Endothelial cell of umbilical vein (primary cell): ENCODE results near the gene SRGAP1. TPM values are rescaled to one million over a fixed set of nuclear protein-coding genes. Genes with fewer than 3 reads are reported as not detected.

ENCODE experiments used
- BruUV-seq: library from RNA; stranded (reverse); fragments of 400-500 nt; replicated peaks from 2 replicates; lab custom pipeline; 2021; lab: Mats Ljungman, UMichigan
- CTCF ChIA-PET: fragments of 300-600, 350-600 bp; sonication (Branson Sonifier 250); formaldehyde crosslinking; loops from one replicate; lab custom pipeline; 2021; ENCODE audit warnings: antibody characterized with exemption, inconsistent platforms; lab: Charles Lee
- POLR2A ChIA-PET: fragments of 300-600, 350-600 bp; sonication (Branson Sonifier 250); formaldehyde crosslinking; loops from one replicate; lab custom pipeline; 2021; ENCODE audit warnings: antibody characterized with exemption, inconsistent platforms; lab: Charles Lee
- DNase-seq: peaks from one replicate; pipeline ENCODE4 v3.0.0-alpha.2; 2011; ENCODE audit warnings: low read depth, low spot score
- FAIRE-seq: peaks from 2 replicates; lab custom pipeline; 2011; peaks lifted over from hg19 to GRCh38; lab: Jason Lieb, UNC
- H2AFZ ChIP-seq: 2 replicates; pipeline ENCODE4 v1.6.0; 2012; ENCODE audit warnings: low read depth, low read length, control low read depth, inconsistent platforms
- H3K27ac ChIP-seq: 2 replicates; pipeline ENCODE4 v1.5.1; 2011; ENCODE audit warnings: low read depth, mild to moderate bottlenecking, control low read depth, low read length, moderate library complexity; ENCODE audit not compliant: insufficient read depth
- H3K27me3 ChIP-seq, 2 experiments: 2 replicates each; pipeline versions ENCODE4 v1.6.0 to v1.6.1; 2011; ENCODE audit warnings: low read length in 2 of 2, mixed read lengths in 1 of 2; ENCODE audit not compliant: control insufficient read depth in 2 of 2, insufficient read depth in 2 of 2
- H3K36me3 ChIP-seq, 2 experiments: 2 replicates in 1 of 2; 3 replicates in 1 of 2; pipeline ENCODE4 v1.5.1; 2011; ENCODE audit warnings: low read length in 2 of 2, mild to moderate bottlenecking in 1 of 2, moderate library complexity in 1 of 2; ENCODE audit not compliant: control insufficient read depth in 2 of 2, insufficient read depth in 2 of 2; ENCODE audit errors: extremely low read depth in 1 of 2
- H3K4me1 ChIP-seq: 3 replicates; pipeline ENCODE4 v1.5.1; 2011; ENCODE audit warnings: mild to moderate bottlenecking, low read length; ENCODE audit not compliant: control insufficient read depth, insufficient read depth; ENCODE audit errors: extremely low read depth
- H3K4me2 ChIP-seq: 2 replicates; pipeline ENCODE4 v1.6.1; 2011; ENCODE audit warnings: low read length, control low read depth, mixed read lengths; ENCODE audit not compliant: insufficient read depth
- H3K4me3 ChIP-seq, 3 experiments: fragments of 200-600 bp in 1 of 3; sonication (generic), shearing (Covaris generic) in 1 of 3; replicated peaks in 1 of 3; 2 replicates each; pipeline ENCODE4 v1.5.1; 2011 to 2016; ENCODE audit warnings: control low read depth in 3 of 3, low read length in 3 of 3, mild to moderate bottlenecking in 2 of 3, inconsistent platforms in 1 of 3, low read depth in 1 of 3, moderate library complexity in 1 of 3; ENCODE audit not compliant: insufficient read depth in 1 of 3
- H3K79me2 ChIP-seq: 2 replicates; pipeline ENCODE4 v1.6.0; 2012; ENCODE audit warnings: low read length, inconsistent platforms; ENCODE audit not compliant: control insufficient read depth, insufficient read depth
- H3K9ac ChIP-seq: replicated peaks from 2 replicates; pipeline ENCODE3; 2011; ENCODE audit warnings: low read length, control low read depth; ENCODE audit not compliant: insufficient read depth; ENCODE audit errors: extremely low read depth
- H3K9me1 ChIP-seq: replicated peaks from 3 replicates; pipeline ENCODE4 v1.6.0; 2011; ENCODE audit warnings: mild to moderate bottlenecking, low read length; ENCODE audit not compliant: control insufficient read depth, insufficient read depth; ENCODE audit errors: extremely low read depth
- H3K9me3 ChIP-seq: replicated peaks from 2 replicates; pipeline ENCODE4 v1.5.1; 2012; ENCODE audit warnings: low read length, inconsistent platforms; ENCODE audit not compliant: control insufficient read depth, insufficient read depth
- H4K20me1 ChIP-seq: replicated peaks from 2 replicates; pipeline ENCODE3; 2011; ENCODE audit warnings: mild to moderate bottlenecking, low read length; ENCODE audit not compliant: control insufficient read depth, insufficient read depth; ENCODE audit errors: extremely low read depth
- EZH2 ChIP-seq: IDR thresholded peaks from 2 replicates; pipeline ENCODE4 v1.6.1; 2012; ENCODE audit warnings: borderline replicate concordance, low read depth, mild to moderate bottlenecking, moderate library complexity, low read length, inconsistent platforms; ENCODE audit not compliant: severe bottlenecking
- FOS ChIP-seq: IDR thresholded peaks from 2 replicates; pipeline ENCODE4 v1.6.1; 2011; ENCODE audit warnings: mild to moderate bottlenecking, low read length, moderate library complexity, borderline replicate concordance; ENCODE audit not compliant: insufficient read depth
- GATA2 ChIP-seq: IDR thresholded peaks from 2 replicates; pipeline ENCODE4 v1.7.0; 2011; ENCODE audit warnings: low read depth, mild to moderate bottlenecking, moderate library complexity, mixed read lengths, low read length; ENCODE audit not compliant: insufficient read length, insufficient read depth
- JUN ChIP-seq: IDR thresholded peaks from 2 replicates; pipeline ENCODE4 v1.6.1; 2011; ENCODE audit warnings: borderline replicate concordance, low read depth; ENCODE audit not compliant: insufficient read length, insufficient read depth
- MYC ChIP-seq: IDR thresholded peaks from one replicate; pipeline ENCODE4 v1.6.1; 2011; ENCODE audit warnings: mild to moderate bottlenecking, low read depth, low read length
- POLR2A ChIP-seq: IDR thresholded peaks from 2 replicates; pipeline ENCODE4 v1.6.1; 2012; ENCODE audit warnings: low read depth, mild to moderate bottlenecking, control low read depth, low read length
- POLR2AphosphoS5 ChIP-seq: IDR thresholded peaks from 2 replicates; pipeline ENCODE4 v1.6.1; 2012; ENCODE audit warnings: low read depth, mild to moderate bottlenecking, control low read depth, low read length, moderate library complexity; ENCODE audit not compliant: insufficient read depth
- dilution Hi-C: fragments of 300-500 bp; cut with MboI; formaldehyde crosslinking; loops from one replicate; pipeline ENCODE4 v1.15.0; 2019; ENCODE audit warnings: low sequenced_read_pairs; ENCODE audit not compliant: extremely low pct_ligation_motif_present
- intact Hi-C: fragments of 100-400 bp; cut with micrococcal nuclease; formaldehyde crosslinking; loops from one replicate; pipeline ENCODE4 v1.10.0; 2022
- polyA plus RNA-seq, 4 experiments: library from polyadenylated mRNA; depleted of rRNA in 3 of 4; stranded (reverse) in 3 of 4; unstranded in 1 of 4; fragments of >200 nt; gene quantifications; 2 replicates each; pipeline versions ENCODE4 v1.2.1 to v1.2.3, GENCODE V29; 2011 to 2012; ENCODE audit warnings: missing spikeins in 1 of 4
- total RNA-seq: library from RNA; stranded (reverse); gene quantifications from 2 replicates; pipeline ENCODE4 v1.2.3, GENCODE V29; 2021
- TF ChIP-seq, protein P1 (sequence below), 2 donors: IDR thresholded peaks; 1 replicate in 1 of 2; 2 replicates in 1 of 2; pipeline ENCODE4 v1.5.1; 2011; ENCODE audit warnings: low read length in 2 of 2, mild to moderate bottlenecking in 2 of 2, moderate library complexity in 2 of 2, control low read depth in 1 of 2, inconsistent platforms in 1 of 2, low read depth in 1 of 2; ENCODE audit not compliant: insufficient read depth in 1 of 2; ENCODE audit errors: extremely low read depth in 1 of 2
- TF ChIP-seq, protein P2 (sequence below): IDR thresholded peaks from 2 replicates; pipeline ENCODE4 v1.6.1; 2011; ENCODE audit not compliant: insufficient read depth, insufficient read length

SRGAP1 gene
- total and polyA plus RNA-seq, 2 donors (not counting 3 experiments of a cell fraction or from before 2014, with no cell fraction given): 4.9 to 16.3 TPM

DNA sequence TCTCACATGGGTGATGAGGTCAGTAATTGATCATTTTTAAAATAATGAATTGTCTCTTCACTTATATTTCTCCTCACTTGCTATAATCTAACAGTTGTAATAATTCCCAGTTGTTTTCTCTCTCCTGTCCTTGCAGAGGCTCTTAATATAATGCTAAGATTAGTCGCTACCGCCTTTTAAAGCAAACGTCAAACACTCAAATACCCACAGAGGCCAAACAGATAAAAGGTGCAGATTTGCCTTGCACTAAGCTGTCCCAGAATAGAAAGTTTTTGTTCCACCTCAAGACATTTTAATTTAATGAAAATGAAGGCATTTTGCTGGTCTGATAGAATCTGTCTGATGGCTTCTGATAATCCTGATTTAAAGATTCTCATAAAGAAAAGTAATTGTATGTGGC, 218.6 kb downstream of the SRGAP1 start:
- Histone ChIP-seq H4K20me1 (no peaks in the 10 kb centered on the region), H3K9me1 (no peaks in the 10 kb centered on the region), H2AFZ (no peak overlapping the region), H3K9ac (no peak overlapping the region), H3K27ac (no peak overlapping the region), H3K9me3 (no peaks in the 10 kb centered on the region), H3K27me3 (no peaks in the 10 kb centered on the region), H3K36me3 (peaks cover 0 to 4% of the 10 kb centered on the region in 2 experiments), H3K79me2 (no peaks in the 10 kb centered on the region), H3K4me3 (no peak overlapping the region), H3K4me1 (no peaks in the 10 kb centered on the region), H3K4me2 (no peak overlapping the region)
- dilution Hi-C loops: no loop called here
- ChIA-PET POLR2A (no interaction called here), CTCF (interaction anchor here (0.6 to 1.6 kb wide), 3 partner anchors 9 to 35 kb away, joined by 3 to 4 read pairs (median 3); no protein-coding TSS in a partner anchor)
- DNase-seq: no peak
- intact Hi-C loops: no loop called here
- FAIRE-seq: no peak
- BruUV-seq: no TSS peak
- no peak for TF ChIP-seq POLR2AphosphoS5
- TF ChIP-seq EZH2: no peak
- no peak for TF ChIP-seq POLR2A
- no peak for TF ChIP-seq GATA2
- TF ChIP-seq, protein P1, sequence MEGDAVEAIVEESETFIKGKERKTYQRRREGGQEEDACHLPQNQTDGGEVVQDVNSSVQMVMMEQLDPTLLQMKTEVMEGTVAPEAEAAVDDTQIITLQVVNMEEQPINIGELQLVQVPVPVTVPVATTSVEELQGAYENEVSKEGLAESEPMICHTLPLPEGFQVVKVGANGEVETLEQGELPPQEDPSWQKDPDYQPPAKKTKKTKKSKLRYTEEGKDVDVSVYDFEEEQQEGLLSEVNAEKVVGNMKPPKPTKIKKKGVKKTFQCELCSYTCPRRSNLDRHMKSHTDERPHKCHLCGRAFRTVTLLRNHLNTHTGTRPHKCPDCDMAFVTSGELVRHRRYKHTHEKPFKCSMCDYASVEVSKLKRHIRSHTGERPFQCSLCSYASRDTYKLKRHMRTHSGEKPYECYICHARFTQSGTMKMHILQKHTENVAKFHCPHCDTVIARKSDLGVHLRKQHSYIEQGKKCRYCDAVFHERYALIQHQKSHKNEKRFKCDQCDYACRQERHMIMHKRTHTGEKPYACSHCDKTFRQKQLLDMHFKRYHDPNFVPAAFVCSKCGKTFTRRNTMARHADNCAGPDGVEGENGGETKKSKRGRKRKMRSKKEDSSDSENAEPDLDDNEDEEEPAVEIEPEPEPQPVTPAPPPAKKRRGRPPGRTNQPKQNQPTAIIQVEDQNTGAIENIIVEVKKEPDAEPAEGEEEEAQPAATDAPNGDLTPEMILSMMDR (IDR thresholded peaks at IDR 0.05; ENCODE audit: extremely low read depth in 1 of 2, insufficient read depth in 1 of 2, low read depth in 1 of 2, low read length in 2 of 2): no peak
- no peak for TF ChIP-seq FOS
- TF ChIP-seq, protein P2, sequence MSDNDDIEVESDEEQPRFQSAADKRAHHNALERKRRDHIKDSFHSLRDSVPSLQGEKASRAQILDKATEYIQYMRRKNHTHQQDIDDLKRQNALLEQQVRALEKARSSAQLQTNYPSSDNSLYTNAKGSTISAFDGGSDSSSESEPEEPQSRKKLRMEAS: no peak
- TF ChIP-seq JUN: no peak
- TF ChIP-seq MYC: no peak
